Skeletal muscle cell (primary cell): ENCODE measurements around the gene PRPF19.
A peak's percentile ranks its signal among the peaks of the same experiment; 100 is the strongest.

ENCODE experiments used
- DNase-seq: peaks from one replicate; pipeline ENCODE4 v3.0.0-alpha.2; 2010; ENCODE audit warnings: low read depth
- H3K4me3 ChIP-seq: 2 replicates; pipeline ENCODE4 v1.5.1; 2011; ENCODE audit warnings: low read depth, mild to moderate bottlenecking, control low read depth, low read length, moderate library complexity

The PRPF19 gene

GRCh38 chr11:60879971-60880588 lies 26.3 kb downstream of the PRPF19 start:
- DNase-seq = no peak
- no peak overlapping the region for H3K4me3 ChIP-seq

- DNase-seq = no peak
- no peak overlapping the region for H3K4me3 ChIP-seq
Observed at GRCh38 chr11:60879104-60879503, 27.3 kb downstream of the PRPF19 start.

- no peak for DNase-seq
- H3K4me3 ChIP-seq = no peak overlapping the region
Observed at GRCh38 chr11:60878245-60879101, 27.9 kb downstream of the PRPF19 start.

GRCh38 chr11:60876168-60876485 lies 30.3 kb downstream of the PRPF19 start:
- DNase-seq = no peak
- no peak overlapping the region for H3K4me3 ChIP-seq

- no peak overlapping the region for H3K4me3 ChIP-seq
- no peak for DNase-seq
Observed at GRCh38 chr11:60875366-60876167, 30.8 kb downstream of the PRPF19 start.

GRCh38 chr11:60874421-60875365 lies 31.7 kb downstream of the PRPF19 start:
- DNase-seq = no peak

GRCh38 chr11:60873533-60873932 lies 32.9 kb downstream of the PRPF19 start:
- no peak overlapping the region for H3K4me3 ChIP-seq
- DNase-seq = no peak

More at GRCh38 chr11:60874421-60875365, 31.7 kb downstream of the PRPF19 start:
- H3K4me3 ChIP-seq = no peak overlapping the region

- no peak overlapping the region for H3K4me3 ChIP-seq
- DNase-seq = peak; percentile 91
Observed at GRCh38 chr11:60872961-60873524, 33.3 kb downstream of the PRPF19 start.

GRCh38 chr11:60872124-60872960 lies 34.0 kb downstream of the PRPF19 start:
- DNase-seq = peak; percentile 74
- no peak overlapping the region for H3K4me3 ChIP-seq

GRCh38 chr11:60871378-60872061 lies 34.9 kb downstream of the PRPF19 start:
- peak; percentile 13 for DNase-seq
- no peak overlapping the region for H3K4me3 ChIP-seq

- no peak for DNase-seq
Observed at GRCh38 chr11:60870733-60871377, 35.5 kb downstream of the PRPF19 start.

GRCh38 chr11:60870276-60870675 lies 36.1 kb downstream of the PRPF19 start:
- no peak for DNase-seq
- H3K4me3 ChIP-seq = no peak overlapping the region

More at GRCh38 chr11:60870733-60871377, 35.5 kb downstream of the PRPF19 start:
- H3K4me3 ChIP-seq = no peak overlapping the region

GRCh38 chr11:60869451-60869825 lies 36.9 kb downstream of the PRPF19 start:
- DNase-seq = no peak
- no peak overlapping the region for H3K4me3 ChIP-seq

- no peak for DNase-seq
- no peak overlapping the region for H3K4me3 ChIP-seq
Observed at GRCh38 chr11:60868682-60869450, 37.5 kb downstream of the PRPF19 start.

- no peak for DNase-seq
- H3K4me3 ChIP-seq = no peak overlapping the region
Observed at GRCh38 chr11:60867871-60868681, 38.3 kb downstream of the PRPF19 start.
